Retina (tissue), 1 donor: ENCODE measurements around the gene SMIM30.
A peak's percentile ranks its signal among the peaks of the same experiment; 100 is the strongest.
"Not testable (repeated sequence)": the region's sequence is repeated elsewhere in the genome, so short reads cannot be mapped to it uniquely, and the experiment has no call there.

Experiments
- DNase-seq: peaks from one replicate; pipeline ENCODE4 v3.0.0-alpha.2; 2016

Gene SMIM30, protein sequence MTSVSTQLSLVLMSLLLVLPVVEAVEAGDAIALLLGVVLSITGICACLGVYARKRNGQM

DNA sequence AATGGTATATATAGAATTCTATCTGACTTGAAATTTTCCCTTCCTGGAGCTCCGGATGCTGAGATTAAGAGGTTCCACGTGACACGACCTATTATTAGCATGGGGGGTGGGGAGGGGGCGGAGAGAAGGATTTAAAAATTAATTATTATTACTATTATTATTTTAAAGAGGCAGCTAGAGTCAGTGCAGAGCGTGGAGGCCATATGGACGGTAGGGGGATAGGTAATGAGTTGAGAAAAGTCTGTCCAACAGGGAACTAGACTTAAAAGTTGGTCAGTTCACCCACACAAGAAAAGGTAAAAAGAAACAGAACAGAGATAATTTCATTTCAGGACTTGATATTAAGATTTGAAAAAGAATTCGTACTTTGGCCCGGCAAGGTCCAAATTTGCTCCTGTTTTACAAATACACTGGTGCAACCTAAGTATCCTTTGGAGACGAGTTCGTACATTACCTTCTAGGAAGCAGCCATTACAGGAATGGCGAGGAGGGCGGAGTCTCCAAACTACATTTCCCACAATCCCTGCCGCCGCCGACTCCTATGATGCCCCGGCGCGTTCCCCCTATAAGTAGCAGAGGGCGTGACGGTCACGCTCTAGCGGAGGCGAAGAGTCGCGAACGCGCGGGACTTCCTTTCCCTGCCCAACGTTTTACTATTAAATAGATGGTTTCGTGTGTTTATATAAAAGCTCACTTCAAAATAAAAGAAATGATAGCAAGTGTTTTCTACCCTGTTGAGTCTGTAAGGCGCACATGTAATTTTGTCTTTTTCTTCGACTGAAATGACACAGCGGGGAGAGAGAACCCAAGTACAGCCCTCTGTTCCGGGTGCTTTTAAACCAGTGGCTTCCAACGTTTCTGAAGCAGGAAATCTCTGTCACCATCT lies at the start of gene SMIM30:
TSS of gene SMIM30 (minus strand) at position 481 of the 886 bp plus-strand sequence. CDS start 976 bp downstream, outside the sequence.
- DNase-seq: peak; percentile 94

DNA sequence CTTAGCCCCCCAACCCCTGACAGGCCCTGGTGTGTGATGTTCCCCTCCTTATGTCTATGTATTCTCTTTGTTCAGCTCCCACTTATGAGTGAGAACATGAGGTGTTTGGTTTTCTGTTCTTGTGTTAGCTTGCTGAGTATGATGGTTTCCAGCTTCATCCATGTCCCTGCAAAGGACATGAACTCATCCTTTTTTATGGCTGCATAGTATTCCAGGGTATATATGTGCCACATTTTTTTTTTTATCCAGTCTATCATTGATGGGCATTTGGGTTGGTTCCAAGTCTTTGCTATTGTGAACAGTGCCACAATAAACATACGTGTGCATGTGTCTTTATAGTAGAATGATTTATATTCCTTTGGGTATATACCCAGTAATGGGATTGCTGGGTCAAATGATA lies 47.8 kb upstream of the SMIM30 start:
- not testable (repeated sequence) for DNase-seq

DNA sequence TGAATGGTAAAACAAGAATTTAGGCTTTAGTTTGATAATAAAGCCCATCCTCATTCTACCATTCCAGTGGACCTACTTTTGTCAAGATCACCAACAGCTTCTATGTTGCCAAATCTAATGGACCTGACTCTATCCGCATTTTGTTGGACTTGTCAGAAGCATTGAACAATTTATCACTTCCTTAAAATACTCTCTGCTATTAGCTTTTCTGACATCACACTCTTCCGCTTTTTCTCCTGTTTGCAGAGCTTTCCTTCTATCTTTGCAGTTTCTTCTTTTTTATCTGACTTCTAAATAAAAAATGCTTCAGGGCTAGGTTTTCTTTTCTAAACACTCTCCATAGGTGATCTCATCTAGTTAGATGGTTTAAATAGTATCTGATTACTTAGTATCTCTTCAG lies 42.7 kb upstream of the SMIM30 start:
- no peak for DNase-seq

DNA sequence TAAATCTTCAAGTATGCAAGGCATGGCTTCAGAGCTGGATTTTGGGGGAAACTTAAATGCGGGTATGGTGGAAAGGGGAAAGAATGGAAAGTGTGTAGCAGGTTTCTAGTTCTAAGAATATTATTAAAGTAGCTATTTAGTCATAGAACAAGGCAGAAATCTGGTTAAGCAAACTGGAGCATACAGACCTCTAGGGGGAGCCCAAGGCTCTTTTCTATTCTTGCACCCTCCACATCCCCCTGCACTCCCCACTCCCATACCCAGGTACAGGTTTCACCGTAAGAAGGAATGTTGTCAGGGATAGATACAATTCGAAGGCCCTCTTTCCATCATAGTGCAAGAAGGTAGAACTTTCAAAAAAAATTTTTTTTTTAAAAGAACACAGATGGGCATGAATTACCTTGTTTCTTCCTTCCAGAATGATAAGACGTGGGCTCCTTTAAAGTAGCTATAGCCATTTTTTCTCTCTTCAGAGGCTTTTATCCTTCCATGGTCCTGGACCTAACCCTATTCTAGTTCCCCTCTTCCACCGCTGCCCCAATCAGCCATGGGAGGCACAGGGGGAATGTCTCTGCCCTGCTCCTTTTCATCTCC lies 41.5 kb upstream of the SMIM30 start:
- peak; percentile 20 for DNase-seq

DNA sequence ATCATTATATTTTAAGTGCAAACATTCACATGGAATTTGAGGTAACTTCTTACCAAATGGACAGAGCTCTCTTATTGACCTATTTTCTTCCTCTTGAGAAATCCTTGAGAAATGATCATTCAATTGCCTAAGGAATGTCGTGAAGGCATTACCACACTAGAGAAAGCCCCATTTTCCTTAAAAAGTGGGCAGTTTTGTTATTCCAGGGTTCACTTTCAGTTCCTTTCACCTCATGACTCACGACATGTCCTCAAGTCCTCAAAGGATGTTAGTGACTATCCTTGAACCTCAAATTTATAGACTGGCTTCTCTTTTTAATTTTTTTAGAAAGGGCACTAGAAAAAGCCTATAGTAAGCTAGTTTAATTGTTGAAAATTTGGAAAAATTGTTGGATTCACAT lies 40.4 kb upstream of the SMIM30 start:
- no peak for DNase-seq

DNA sequence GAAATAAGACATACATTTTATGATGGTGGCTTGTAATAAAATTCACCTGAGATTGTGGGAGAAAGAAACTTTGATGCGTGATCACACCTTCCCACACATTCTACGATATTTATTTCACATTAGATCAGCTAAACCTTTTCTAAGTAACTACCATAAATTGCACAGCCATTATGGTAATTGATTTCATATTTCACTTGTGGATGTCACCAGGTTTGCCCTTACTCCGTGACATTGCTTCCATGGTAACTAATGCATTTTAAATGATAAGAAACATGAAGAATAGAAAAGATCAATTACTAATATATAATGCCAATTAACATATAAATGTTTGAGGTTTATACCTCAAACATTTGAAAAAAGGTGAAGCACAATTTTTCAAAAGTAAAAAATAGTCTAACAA lies 35.8 kb upstream of the SMIM30 start:
- DNase-seq: no peak

DNA sequence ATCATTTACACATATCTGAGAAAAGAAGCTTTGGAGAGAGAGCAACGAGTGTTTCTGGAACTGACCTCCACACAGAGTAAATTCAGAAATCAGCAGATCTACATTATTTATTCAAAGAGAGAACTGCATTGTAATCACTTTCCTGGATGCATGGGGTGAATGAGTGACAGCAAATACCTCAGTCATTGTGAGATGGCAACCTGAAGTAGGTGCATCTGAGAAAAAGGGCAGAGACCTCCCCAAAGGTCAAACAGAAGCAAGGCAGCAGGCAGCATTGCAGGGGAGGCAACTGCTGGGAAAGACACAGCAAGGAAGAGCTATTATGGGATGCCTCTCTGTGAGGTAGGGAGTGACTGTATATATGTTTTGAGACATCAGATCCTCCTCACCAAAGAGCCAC lies 26.5 kb upstream of the SMIM30 start:
- no peak for DNase-seq

DNA sequence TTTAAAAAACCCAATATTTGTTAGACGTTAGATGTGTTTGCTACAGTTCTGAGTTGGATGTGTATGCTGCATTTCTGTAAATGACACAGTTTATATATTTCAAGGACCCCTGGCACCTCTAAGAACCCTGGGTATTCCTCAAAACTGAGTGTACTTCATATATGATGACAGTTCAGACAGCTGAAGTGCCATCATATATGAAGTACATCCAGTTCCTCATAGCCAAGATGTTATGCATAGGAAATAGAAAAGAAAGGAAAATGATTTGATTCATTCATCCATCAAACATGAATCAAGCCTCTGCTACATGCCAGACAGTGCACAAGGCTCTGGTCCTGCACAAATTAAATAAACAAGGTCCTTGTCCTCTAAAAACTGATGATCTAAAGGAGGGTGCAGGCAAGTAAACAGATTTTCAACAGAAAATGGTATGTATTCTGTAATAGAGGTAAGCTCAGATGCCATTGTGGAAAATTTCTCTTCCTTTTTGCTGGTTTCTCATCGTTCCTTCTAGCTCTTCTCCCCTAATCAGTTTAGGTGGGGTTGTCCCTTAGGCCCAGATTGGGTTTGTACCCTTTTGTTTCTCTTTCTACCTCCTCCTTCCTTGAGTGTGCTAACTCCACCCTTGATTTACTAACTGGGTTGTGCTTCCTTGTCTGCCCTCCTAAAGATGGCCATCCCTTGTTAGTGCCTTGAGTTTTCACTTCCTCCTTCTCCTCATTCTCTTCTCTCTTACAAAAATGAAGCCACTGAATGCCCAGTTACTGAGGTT lies 25.3 kb upstream of the SMIM30 start:
- DNase-seq: no peak

DNA sequence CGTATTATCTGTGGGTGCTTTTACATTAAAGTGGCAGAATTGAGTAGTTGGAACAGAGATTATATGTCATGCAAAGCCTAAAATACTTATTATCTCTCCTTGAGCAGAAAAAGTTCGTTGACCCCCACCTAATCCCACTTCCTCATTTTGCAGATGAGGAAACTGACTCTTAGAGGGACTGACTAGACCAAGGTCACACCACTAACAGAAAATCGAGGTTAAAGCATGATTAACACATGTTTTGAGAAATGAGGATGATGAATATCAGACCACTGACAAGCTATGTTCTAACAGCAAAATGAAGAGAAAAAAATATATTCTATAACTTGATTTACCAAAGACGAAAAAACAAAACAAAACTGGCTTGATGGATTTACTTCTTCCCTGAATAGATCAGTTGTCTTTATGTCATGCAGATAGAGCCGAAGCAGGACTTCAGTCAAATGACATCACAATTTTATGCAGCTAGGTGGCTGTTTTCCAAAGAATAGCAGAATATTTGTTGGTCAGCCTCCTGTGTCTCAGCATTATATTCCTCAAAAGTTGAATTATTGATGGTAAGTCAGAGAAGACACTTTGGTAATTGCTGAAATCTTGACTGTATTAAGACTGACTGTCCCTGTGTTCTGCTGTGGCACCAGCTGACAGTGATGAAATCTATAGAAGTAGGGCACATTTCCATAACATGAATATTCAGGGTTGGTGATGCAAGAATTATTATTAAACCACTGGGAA lies 24.2 kb upstream of the SMIM30 start:
- no peak for DNase-seq

DNA sequence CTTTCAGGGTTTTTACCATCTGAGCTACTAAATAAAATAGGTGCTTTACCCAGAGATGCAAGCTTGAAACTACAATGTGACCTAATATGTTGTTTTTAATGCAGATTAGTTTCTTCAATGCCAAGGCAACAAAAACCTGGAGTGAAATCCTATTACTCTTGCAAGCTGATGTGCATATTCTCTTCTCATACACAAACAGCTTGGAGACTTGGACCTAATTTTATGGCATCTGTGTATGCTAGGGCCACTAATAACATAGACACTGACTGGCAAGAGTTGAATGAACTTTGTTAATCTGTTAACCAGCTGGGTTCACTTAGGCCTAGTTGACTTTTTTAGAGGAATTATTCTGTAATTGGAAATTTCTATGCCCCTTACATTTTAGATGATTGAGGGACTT lies 23.4 kb upstream of the SMIM30 start:
- DNase-seq: no peak

DNA sequence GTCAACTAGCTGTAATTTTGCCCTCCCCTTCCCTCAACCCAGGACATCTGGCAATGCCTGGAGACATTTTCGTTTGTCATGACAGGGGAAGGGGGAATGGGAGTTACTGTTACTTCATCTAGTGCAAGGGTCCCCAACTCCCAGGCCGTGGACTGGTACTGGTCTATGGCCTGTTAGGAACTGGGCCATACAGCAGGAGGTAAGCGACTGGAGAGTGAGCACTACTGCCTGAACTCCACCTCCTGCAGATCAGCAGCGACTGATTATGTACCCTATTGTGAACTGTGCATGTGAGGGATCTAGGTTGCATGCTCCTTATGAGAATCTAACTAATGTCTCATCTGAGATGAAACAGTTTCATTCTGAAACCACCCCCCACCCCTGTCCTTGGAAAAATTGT lies 22.6 kb upstream of the SMIM30 start:
- no peak for DNase-seq

DNA sequence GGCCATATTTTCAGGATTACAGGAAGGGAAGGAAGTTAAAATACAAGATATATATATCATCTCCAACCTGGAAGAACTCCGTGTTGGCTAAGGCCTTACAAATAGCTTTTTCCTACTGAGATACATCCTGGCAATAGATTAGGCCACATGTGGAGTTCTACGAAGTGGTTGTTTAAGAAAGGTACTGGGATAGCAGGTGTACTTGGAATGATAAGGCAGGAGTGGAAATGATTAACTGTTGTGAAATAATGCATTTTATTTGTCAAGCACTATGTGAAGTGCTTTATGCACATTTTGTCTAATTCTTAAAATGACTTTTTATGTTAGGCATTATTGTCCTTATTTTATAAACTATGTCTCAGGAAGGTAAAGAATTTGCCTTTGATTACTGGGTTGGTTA lies 18.9 kb upstream of the SMIM30 start:
- no peak for DNase-seq

DNA sequence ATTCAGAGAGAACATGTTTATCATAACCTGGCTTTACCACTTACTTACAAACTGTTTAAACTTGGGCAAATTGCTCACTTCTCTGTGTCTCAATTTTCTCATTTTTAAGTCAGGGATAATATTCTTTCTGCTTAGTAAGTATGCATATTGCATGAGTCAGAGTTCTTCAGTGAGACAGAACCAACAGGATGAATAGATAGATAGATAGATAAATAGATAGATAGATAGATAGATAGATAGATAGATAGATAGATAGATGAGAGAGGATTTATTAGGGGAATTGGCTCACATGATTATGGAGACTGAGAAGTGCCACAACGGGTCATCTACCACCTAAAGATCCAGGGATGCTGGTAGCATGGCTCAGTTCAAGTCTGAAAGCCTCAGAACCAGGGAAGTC lies 15.7 kb upstream of the SMIM30 start:
- DNase-seq: no peak

DNA sequence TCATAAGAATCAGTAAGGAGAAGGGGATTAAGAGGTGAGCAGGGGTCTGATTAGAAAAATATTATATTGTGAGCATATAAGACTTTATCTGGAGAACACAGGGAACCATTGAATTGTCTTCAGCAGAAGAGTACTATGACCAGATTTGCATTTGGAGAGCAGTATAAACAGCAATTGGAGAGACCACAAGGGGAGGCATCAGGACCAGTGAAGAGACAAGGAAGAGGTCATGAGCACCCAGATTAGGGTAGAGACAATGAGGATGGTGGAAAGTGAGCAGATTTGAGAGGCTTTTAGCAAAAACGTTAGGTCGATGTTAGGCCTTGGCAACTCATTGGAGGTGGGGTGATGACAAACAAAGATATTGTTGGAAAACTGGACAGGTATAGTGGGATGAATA lies 13.0 kb upstream of the SMIM30 start:
- no peak for DNase-seq

DNA sequence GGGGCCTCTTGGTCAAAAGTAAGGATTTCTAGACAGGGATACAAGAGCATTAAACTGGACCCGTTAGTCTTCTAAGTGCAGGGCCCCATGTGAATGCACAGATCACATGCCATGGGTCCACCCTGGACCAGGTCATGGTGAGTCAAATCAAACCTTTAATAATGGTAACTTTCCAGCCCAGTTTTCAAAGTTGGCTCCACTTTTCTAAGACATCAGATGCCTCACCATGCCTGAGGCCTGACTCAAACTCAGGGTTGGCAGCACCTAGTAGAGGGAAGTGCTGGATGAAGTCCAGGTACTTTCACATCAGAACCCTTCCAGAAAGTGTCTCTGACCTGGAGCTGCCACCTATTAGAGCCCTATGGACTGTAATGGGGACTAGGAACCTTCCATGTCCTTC lies 9.7 kb upstream of the SMIM30 start:
- DNase-seq: no peak

DNA sequence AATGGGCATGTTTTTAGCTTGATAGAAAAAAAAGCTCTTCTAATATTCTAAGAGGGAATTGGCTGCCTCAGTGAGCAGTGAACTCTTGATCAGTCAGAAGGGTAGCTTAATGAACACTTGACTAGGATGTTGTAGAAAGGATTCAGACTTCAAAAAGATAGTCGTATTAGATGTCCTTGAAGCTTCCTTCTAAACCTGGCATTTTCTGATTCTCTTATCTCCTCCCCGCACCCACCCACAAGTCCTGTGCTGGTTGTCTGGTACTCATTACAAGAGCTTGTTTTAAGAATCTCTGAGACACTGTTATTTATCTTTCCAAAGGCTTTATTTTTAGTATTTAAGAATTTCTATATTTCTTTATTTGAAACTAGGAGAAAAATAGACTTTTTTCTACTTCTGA lies 7.4 kb upstream of the SMIM30 start:
- no peak for DNase-seq

DNA sequence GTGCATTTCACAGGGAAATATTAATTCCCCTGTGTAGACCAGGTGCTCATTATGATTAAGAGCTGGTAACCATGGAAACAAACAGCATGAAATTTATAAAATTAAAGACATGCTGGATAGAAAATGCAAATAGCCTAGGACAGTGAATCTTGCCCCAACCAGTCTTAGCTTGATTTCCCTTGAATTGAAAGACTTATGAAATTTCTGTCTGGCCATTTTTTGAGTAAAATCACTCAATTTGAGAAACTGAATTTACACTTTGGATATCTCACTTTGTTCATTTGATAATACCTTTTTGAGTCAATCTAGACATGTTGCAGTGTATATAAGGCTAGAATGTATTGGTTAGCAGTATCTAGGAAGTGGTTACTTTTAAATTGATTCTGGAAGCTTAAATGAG lies 4.4 kb upstream of the SMIM30 start:
- no peak for DNase-seq

DNA sequence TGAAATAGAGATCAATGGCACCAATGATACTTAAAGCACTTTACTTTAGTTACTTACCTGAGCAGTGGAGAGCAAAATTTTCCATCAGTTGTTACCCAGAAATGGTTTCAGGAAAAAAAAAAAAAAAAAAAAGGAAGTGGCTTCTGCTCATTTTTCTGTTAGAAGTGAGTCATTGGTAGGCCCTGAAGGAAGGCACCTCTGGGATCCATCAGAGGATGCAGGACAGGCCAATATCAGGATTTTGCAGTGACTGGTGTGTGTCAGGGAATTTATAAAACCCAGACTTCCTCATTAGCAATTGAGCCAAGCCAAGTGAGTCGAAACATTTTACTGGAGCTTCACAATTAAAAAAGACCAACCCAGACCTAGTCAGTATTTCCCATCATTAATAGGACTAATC lies 2.3 kb upstream of the SMIM30 start:
- DNase-seq: no peak

DNA sequence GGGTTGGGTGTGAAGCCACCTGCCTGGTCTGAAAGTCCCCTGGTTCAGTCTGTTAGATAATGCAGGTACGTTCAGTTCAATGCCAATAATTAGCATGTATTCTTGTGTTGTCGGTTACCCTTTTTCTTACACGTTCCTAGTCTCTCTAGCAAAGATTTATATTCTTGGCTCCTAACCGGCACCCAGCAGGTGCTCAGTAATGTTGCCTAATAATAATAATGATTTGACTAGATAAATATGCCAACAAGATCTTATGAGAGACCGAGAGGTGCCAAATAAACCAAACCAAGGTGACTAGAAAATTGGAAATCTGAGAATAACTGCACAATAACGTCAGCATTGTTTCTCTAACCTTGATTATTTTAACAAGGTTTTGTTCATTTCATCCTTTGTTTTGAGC lies 1.1 kb upstream of the SMIM30 start:
- DNase-seq: no peak

DNA sequence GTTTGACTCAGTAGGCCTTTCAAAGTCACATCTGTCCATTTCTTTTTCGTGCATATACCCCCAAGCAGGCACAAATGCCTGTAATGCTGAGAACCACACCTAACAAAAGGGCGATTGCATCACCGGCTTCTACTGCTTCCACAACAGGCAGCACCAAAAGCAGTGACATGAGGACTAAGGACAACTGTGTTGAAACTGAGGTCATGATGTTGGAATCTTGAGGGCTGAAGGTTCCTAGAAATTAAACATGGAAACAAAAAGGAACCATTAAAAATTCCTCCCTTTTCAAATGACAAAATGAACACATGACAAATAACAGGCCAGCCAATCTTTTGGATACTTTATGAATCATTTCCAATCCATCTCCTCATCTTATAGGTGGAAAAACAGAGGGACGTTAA lies 980 bp downstream of the SMIM30 start:
- not testable (repeated sequence) for DNase-seq

DNA sequence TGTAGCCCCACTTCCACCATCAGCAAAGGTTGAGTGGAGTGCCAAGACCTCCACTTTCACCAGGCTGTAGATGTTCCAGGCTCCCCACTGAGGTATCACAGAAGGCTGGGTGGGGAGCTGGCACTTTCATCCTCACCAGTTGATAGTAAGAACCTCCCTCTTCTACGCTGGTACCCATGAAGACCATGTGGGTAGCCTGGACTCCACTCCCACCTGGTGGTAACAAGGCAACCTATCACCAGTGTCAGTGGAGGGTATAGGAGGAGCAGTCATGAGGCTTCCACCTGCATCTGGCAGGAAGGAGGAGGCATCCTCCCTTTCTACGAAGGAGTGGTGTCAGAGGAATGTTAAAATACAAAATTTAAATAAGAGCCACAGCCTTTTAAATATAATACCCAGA lies 4.4 kb downstream of the SMIM30 start:
- DNase-seq: no peak

DNA sequence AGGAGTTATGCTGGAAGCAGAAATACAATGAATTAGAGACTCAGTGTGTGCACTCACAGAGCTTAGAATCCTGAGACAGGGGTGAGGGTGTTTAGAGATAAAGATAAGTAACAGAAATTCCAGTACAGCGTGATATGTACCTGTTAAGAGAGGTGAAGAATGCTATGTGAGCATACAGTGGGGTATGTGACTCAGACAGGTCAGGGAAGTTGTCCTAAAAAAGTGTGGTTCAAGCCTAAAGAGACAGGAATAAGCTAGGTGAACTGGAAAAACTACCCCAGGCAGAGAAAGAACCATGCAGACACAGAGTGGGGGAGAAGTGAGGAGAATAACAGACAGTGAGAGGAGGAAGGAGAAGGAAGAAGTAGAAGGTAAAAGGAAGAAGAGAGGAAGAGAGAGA lies 8.6 kb downstream of the SMIM30 start:
- DNase-seq: no peak

DNA sequence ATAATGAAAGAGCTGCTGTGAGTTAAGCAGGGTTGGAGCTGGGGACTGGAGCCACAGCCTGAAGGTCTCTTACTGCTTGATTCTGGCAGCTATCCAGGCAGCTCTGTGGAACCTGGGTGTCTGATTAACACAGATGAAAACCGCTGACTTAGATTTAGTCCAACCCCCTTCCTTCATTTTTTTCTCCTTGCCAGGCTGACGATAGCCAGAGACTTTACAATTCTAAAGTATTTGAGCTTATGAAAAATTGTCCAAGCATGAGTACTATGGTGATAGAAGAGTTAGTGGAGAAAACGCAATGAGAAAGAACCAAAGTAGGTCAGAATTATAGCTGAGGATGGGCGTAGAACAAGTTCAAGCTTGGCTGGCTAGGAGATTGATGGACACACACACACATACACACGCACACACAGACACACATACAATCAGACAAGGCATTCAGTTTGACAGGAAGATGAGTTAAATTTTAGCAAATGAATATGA lies 18.2 kb downstream of the SMIM30 start:
- DNase-seq: peak; percentile 42
